HFFc6 (cell line): ENCODE data around the gene TMEM258. TPM values are rescaled to one million over a fixed set of nuclear protein-coding genes. Genes with fewer than 3 reads are reported as not detected.

Experiments used
- DNase-seq: peaks from one replicate; pipeline ENCODE4 v3.0.0-alpha.2; 2018
- H3K27ac Mint-ChIP-seq: 2 replicates; pipeline ENCODE4 v1.8.0; 2020; ENCODE audit warnings: mild to moderate bottlenecking, mixed read lengths
- H3K27me3 Mint-ChIP-seq: 2 replicates; pipeline ENCODE4 v1.8.0; 2021; ENCODE audit warnings: mild to moderate bottlenecking, moderate library complexity, mixed read lengths; ENCODE audit not compliant: insufficient read depth
- H3K36me3 Mint-ChIP-seq: 2 replicates; pipeline ENCODE4 v1.8.0; 2021; ENCODE audit warnings: low read depth, mixed read lengths
- H3K4me1 Mint-ChIP-seq: 2 replicates; pipeline ENCODE4 v1.8.0; 2020; ENCODE audit warnings: low read depth, mixed read lengths
- H3K4me3 Mint-ChIP-seq: 2 replicates; pipeline ENCODE4 v1.8.0; 2020; ENCODE audit warnings: mild to moderate bottlenecking, moderate library complexity, mixed read lengths
- H3K9me3 Mint-ChIP-seq: 2 replicates; pipeline ENCODE4 v1.8.0; 2020; ENCODE audit warnings: mild to moderate bottlenecking, mixed read lengths
- CTCF ChIP-seq: fragments of 200-600 bp; sonication (generic); IDR thresholded peaks from 2 replicates; pipeline ENCODE4 v1.5.0; 2021; ENCODE audit warnings: antibody characterized with exemption, mild to moderate bottlenecking
- total RNA-seq, 6 experiments: library from RNA; stranded (reverse); fragmentation: NEBNext Ultra II Directional; extraction: Animal tissue kit (Norgen Biotek cat#: 25700); gene quantifications; 2 replicates in 1 of 6; 3 replicates in 5 of 6; pipeline ENCODE4 v1.2.3, GENCODE V29; 2021

TMEM258 gene
- total RNA-seq, 6 experiments from 2014 or later: 134 to 173 (median 145) TPM

GRCh38 chr11:61744181-61744580, 48.2 kb downstream of the TMEM258 start:
- no peak for TF ChIP-seq CTCF
- H3K4me1 Mint-ChIP-seq: no peaks in the 10 kb centered on the region
- no peak overlapping the region for H3K27ac Mint-ChIP-seq
- no peaks in the 10 kb centered on the region for H3K27me3 Mint-ChIP-seq
- H3K4me3 Mint-ChIP-seq: no peak overlapping the region
- DNase-seq: no peak
- H3K9me3 Mint-ChIP-seq: no peaks in the 10 kb centered on the region
- no peaks in the 10 kb centered on the region for H3K36me3 Mint-ChIP-seq

- H3K27ac Mint-ChIP-seq: no peak overlapping the region
- no peak for DNase-seq
- no peaks in the 10 kb centered on the region for H3K4me1 Mint-ChIP-seq
- no peak; the same call in 1 of the 2 replicates for TF ChIP-seq CTCF
- no peaks in the 10 kb centered on the region for H3K36me3 Mint-ChIP-seq
- no peaks in the 10 kb centered on the region for H3K27me3 Mint-ChIP-seq
- no peaks in the 10 kb centered on the region for H3K9me3 Mint-ChIP-seq
- H3K4me3 Mint-ChIP-seq: no peak overlapping the region
Measured at GRCh38 chr11:61743486-61744095, 48.8 kb downstream of the TMEM258 start.

GRCh38 chr11:61742391-61742790, 50.0 kb downstream of the TMEM258 start:
- no peaks in the 10 kb centered on the region for H3K27me3 Mint-ChIP-seq
- H3K36me3 Mint-ChIP-seq: no peaks in the 10 kb centered on the region
- no peaks in the 10 kb centered on the region for H3K4me1 Mint-ChIP-seq
- H3K27ac Mint-ChIP-seq: no peak overlapping the region
- TF ChIP-seq CTCF: no peak
- H3K4me3 Mint-ChIP-seq: no peak overlapping the region
- no peaks in the 10 kb centered on the region for H3K9me3 Mint-ChIP-seq
- DNase-seq: no peak

- H3K9me3 Mint-ChIP-seq: no peaks in the 10 kb centered on the region
- no peak overlapping the region for H3K4me3 Mint-ChIP-seq
- H3K27ac Mint-ChIP-seq: no peak overlapping the region
- H3K4me1 Mint-ChIP-seq: no peaks in the 10 kb centered on the region
- DNase-seq: no peak
- H3K27me3 Mint-ChIP-seq: no peaks in the 10 kb centered on the region; the same call in 1 of the 2 replicates
- no peak for TF ChIP-seq CTCF
- no peaks in the 10 kb centered on the region for H3K36me3 Mint-ChIP-seq
Measured at GRCh38 chr11:61739966-61740365, 52.4 kb downstream of the TMEM258 start.

- H3K4me3 Mint-ChIP-seq: no peak overlapping the region
- no peaks in the 10 kb centered on the region for H3K4me1 Mint-ChIP-seq
- no peak for TF ChIP-seq CTCF
- no peak for DNase-seq
- no peak overlapping the region for H3K27ac Mint-ChIP-seq
- H3K9me3 Mint-ChIP-seq: no peaks in the 10 kb centered on the region
- no peaks in the 10 kb centered on the region for H3K36me3 Mint-ChIP-seq
- H3K27me3 Mint-ChIP-seq: no peaks in the 10 kb centered on the region; the same call in 1 of the 2 replicates
Measured at GRCh38 chr11:61739413-61739812, 53.0 kb downstream of the TMEM258 start.

Other genes with a start within 250 kb of the TMEM258 start
- gene SYT7, start 211.5 kb downstream of the TMEM258 start, total RNA-seq: under 1 TPM in 3 of 6 experiments, not detected in 3; 0.05 to 0.21 (median 0.11) TPM
- gene DAGLA, start 112.2 kb downstream of the TMEM258 start, total RNA-seq: 1 to 10 TPM; 2.4 to 4.2 (median 3.3) TPM
- under 1 TPM; 0.24 to 0.67 (median 0.53) TPM for gene MYRF, start 40.0 kb downstream of the TMEM258 start, total RNA-seq
- 10 to 100 TPM; 25.6 to 45.6 (median 37.4) TPM for gene FEN1, start 312 bp upstream of the TMEM258 start, total RNA-seq
- gene FADS1, start 24.4 kb upstream of the TMEM258 start, total RNA-seq: 10 to 100 TPM; 25.9 to 39.1 (median 36.4) TPM
- gene FADS2, start 35.7 kb upstream of the TMEM258 start, total RNA-seq: 100 to 1,000 TPM in 1 of 6 experiments, 10 to 100 TPM in 5; 56.0 to 105 (median 81.1) TPM
- gene FADS3, start 98.9 kb upstream of the TMEM258 start, total RNA-seq: 100 to 1,000 TPM; 126 to 161 (median 137) TPM
- gene RAB3IL1, start 125.0 kb upstream of the TMEM258 start, total RNA-seq: 1 to 10 TPM; 5.3 to 8.8 (median 7.9) TPM
- 1 to 10 TPM in 5 of 6 experiments, under 1 TPM in 1; 0.92 to 2.0 (median 1.9) TPM for gene BEST1, start 157.8 kb upstream of the TMEM258 start, total RNA-seq
- 1,000 to 10,000 TPM; 2,192 to 2,832 (median 2,637) TPM for gene FTH1, start 175.0 kb upstream of the TMEM258 start, total RNA-seq